BLaER1 (cell line): ENCODE results near the gene POU5F1.
"Not testable (repeated sequence)": the region's sequence is repeated elsewhere in the genome, so short reads cannot be mapped to it uniquely, and the experiment has no call there.

Source experiments
- H3K27ac ChIP-seq: shearing (Covaris generic); formaldehyde crosslinking; 2 replicates; pipeline ENCODE4 v1.8.1; 2022
- H3K27me3 ChIP-seq: shearing (Covaris generic); formaldehyde crosslinking; 2 replicates; pipeline ENCODE4 v1.8.1; 2022
- H3K36me3 ChIP-seq: shearing (Covaris generic); formaldehyde crosslinking; 2 replicates; pipeline ENCODE4 v1.8.1; 2022
- H3K4me1 ChIP-seq: shearing (Covaris generic); formaldehyde crosslinking; 2 replicates; pipeline ENCODE4 v1.8.1; 2022
- H3K4me2 ChIP-seq: shearing (Covaris generic); formaldehyde crosslinking; 2 replicates; pipeline ENCODE4 v1.8.1; 2022
- H3K4me3 ChIP-seq: shearing (Covaris generic); formaldehyde crosslinking; 2 replicates; pipeline ENCODE4 v1.8.1; 2022
- H3K9ac ChIP-seq: shearing (Covaris generic); formaldehyde crosslinking; 2 replicates; pipeline ENCODE4 v1.8.1; 2022
- H3K9me3 ChIP-seq: shearing (Covaris generic); formaldehyde crosslinking; 2 replicates; pipeline ENCODE4 v1.8.1; 2022
- H4K20me1 ChIP-seq: shearing (Covaris generic); formaldehyde crosslinking; 2 replicates; pipeline ENCODE4 v1.8.1; 2022
- Cebpa-rat ChIP-seq: shearing (Covaris generic); IDR thresholded peaks from 2 replicates; pipeline ENCODE4 v1.8.1; 2022

The POU5F1 gene

DNA sequence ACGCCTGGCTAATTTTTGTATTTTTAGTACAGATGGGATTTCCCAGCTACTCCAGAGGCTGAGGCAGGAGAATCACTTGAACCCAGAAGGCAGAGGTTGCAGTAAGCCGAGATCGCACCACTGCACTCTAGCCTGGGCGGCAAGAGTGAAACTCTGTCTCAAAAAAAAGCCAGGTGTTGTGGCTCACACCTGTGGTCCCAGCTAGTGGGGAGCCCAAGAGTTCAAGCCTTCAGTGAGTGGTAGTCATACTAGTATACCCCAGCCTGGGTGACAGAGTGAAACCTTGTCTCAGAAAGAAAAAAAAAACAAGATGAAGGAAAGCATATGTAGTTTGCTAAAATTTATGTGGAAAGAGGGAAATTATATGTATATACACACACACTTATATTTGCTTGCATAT is 20.0 kb upstream of the POU5F1 start:
- Histone ChIP-seq H4K20me1 (0 out of 2 replicates have a peak, but pooled peaks cover 10% of the 10 kb centered on the region), H3K27me3 (no peaks in the 10 kb centered on the region), H3K9me3 (no peaks in the 10 kb centered on the region), H3K9ac (no peak overlapping the region), H3K4me1 (peaks cover 10% of the 10 kb centered on the region; the same call in 1 of the 2 replicates), H3K27ac (no peak overlapping the region), H3K36me3 (0 out of 2 replicates have a peak, but pooled peaks cover 5% of the 10 kb centered on the region), H3K4me3 (no peak overlapping the region), H3K4me2 (no peak overlapping the region)
- TF ChIP-seq Cebpa-rat, result no peak

DNA sequence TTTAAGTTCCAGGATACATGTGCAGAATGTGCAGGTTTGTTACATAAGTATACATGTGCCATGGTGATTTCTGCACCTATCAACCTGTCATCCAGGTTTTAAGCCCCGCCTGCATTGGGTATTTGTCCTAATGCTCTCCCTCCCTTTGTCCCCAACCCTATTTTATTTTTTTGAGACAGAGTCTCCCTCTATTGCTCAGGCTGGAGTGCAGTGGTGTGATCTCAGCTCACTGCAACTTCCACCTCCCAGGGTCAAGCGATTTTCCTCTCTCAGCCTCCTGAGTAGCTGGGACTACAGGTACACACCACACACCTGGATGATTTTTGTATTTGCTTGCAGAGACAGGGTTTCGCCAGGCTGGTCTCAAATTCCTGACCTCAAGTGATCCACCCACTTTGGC is 18.7 kb upstream of the POU5F1 start:
- not testable (repeated sequence) for H3K9me3 ChIP-seq, H3K4me1 ChIP-seq, H3K4me3 ChIP-seq, H4K20me1 ChIP-seq, H3K27ac ChIP-seq, H3K9ac ChIP-seq, H3K36me3 ChIP-seq, H3K27me3 ChIP-seq, H3K4me2 ChIP-seq

DNA sequence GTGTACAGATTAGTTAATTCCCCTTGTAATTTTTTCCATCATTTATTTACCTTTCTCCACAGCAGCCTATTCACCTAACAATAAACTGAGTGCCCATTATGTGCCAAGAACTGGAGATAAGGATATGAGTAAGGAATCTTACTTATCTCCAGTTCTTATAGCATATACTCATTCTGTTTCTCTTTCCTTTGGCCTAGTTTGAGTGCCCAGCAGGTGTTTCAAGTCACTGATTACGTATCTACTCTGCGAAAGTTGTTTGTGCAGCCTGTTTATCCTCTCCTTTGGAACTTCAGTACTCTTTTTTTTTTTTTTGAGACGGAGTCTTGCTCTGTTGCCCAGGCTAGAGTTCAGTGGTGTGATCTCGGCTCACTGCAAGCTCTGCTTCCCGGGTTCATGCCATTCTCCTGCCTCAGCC is 17.3 kb upstream of the POU5F1 start:
- H3K36me3 ChIP-seq, result no peaks in the 10 kb centered on the region
- H3K27ac ChIP-seq, result no peak overlapping the region

DNA sequence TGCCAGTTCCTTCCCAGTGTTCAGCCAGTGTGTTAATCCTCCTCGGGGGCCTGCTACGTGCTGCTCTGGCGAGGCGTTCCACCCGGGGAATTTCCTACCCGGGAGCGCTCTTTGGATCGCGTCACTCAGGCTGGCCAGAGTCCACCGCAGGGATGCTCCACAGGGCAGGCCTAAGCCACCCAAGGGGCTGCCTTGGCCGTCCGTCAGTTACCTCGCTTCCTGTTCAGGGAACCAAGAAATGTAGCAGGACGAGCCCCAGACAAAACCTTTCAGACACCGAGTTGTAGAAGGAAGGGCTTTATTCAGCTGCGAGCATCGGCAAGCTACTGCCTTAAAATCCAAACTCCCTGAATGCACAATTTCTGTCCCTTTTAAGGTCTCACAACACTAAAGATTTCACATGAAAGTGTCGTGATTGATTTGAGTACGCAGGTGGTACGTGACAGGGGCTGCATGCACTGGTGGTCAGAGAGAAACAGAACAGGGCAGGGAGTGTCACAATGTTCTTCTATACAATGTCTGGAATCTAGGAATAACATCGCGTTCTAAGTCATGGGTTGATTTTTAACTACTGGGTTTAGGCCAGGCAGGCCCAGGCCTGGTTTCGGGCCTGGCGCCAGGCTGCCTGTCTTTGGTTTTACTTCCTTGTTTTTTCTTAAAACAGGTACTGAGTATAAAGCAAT is 15.7 kb upstream of the POU5F1 start:
- Histone ChIP-seq H3K27ac (no peak overlapping the region), H3K9ac (no peak overlapping the region), H4K20me1 (no peaks in the 10 kb centered on the region), H3K36me3 (no peaks in the 10 kb centered on the region), H3K27me3 (no peaks in the 10 kb centered on the region), H3K4me3 (no peak overlapping the region), H3K4me1 (no peaks in the 10 kb centered on the region), H3K4me2 (no peak overlapping the region), H3K9me3 (no peaks in the 10 kb centered on the region)
- no peak for TF ChIP-seq Cebpa-rat

More for the DNA sequence above, 17.3 kb upstream of the POU5F1 start:
- Histone ChIP-seq H3K4me1 (no peaks in the 10 kb centered on the region), H3K9me3 (no peaks in the 10 kb centered on the region), H3K27me3 (no peaks in the 10 kb centered on the region), H3K4me3 (no peak overlapping the region), H3K4me2 (no peak overlapping the region), H3K9ac (no peak overlapping the region), H4K20me1 (no peaks in the 10 kb centered on the region)
- TF ChIP-seq Cebpa-rat, result no peak

DNA sequence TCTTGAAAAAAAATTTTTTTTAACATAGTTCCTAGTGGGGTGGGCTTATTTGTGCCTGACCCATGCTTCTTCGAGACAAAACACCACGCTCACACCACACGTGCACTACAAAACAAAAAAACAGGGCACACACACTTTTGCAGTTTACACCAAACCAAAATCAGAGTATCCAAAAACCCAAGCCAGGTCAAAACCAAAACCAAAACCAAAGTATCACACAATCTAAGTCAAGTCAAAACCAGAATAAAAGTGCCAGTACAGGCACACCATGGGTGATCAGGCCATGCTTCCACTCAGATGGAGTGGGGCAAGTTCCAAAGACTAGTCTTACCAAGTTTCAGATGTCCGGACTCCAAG is 15.2 kb upstream of the POU5F1 start:
- H3K36me3 ChIP-seq, H3K9ac ChIP-seq, H3K27me3 ChIP-seq, H3K4me2 ChIP-seq, H3K9me3 ChIP-seq, H3K4me1 ChIP-seq, H4K20me1 ChIP-seq, H3K27ac ChIP-seq, H3K4me3 ChIP-seq: not testable (repeated sequence)

GRCh38 chr6:31183859-31184258 is 13.4 kb upstream of the POU5F1 start:
- H4K20me1 ChIP-seq, H3K27ac ChIP-seq, H3K27me3 ChIP-seq, H3K4me2 ChIP-seq, H3K9ac ChIP-seq, H3K9me3 ChIP-seq, H3K36me3 ChIP-seq, H3K4me1 ChIP-seq, H3K4me3 ChIP-seq: not testable (repeated sequence)

- H3K4me3 ChIP-seq, H3K4me2 ChIP-seq, H3K27me3 ChIP-seq, H3K9me3 ChIP-seq, H3K4me1 ChIP-seq, H3K27ac ChIP-seq, H3K9ac ChIP-seq, H4K20me1 ChIP-seq, H3K36me3 ChIP-seq: not testable (repeated sequence)
These were observed 12.8 kb upstream of the POU5F1 start for GRCh38 chr6:31183287-31183686.

DNA sequence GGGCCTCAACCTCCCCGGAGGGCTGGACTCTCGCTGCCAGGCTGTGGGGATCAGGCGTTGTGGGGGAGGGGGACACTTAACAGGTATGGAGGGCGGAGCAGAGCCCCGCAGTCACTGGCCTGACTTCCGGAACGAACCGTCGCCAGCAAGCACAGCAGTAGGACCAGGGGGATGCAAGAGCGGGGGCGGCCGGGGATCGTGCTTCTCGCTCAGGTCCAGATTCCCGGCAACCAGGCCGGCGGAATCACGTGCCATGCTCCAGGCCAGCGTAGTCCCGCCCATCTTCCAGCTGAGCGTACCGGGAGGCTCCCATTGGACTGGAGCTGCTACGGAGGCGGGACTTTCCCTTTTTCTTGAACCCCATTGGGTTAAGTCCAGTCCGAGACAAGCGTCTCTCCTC is 10.0 kb upstream of the POU5F1 start:
- Histone ChIP-seq H3K27ac (no peak overlapping the region), H3K4me3 (no peak overlapping the region), H3K9me3 (0 out of 2 replicates have a peak, but pooled peaks cover 3% of the 10 kb centered on the region), H3K36me3 (no peaks in the 10 kb centered on the region), H3K4me1 (no peaks in the 10 kb centered on the region), H3K4me2 (no peak overlapping the region), H4K20me1 (no peaks in the 10 kb centered on the region), H3K27me3 (no peaks in the 10 kb centered on the region), H3K9ac (no peak overlapping the region)
- TF ChIP-seq Cebpa-rat, result no peak

GRCh38 chr6:31179896-31180295 is 9.4 kb upstream of the POU5F1 start:
- Histone ChIP-seq H3K4me2 (no peak overlapping the region), H3K27ac (no peak overlapping the region), H3K27me3 (no peaks in the 10 kb centered on the region), H3K36me3 (no peaks in the 10 kb centered on the region), H3K9me3 (0 out of 2 replicates have a peak, but pooled peaks cover 3% of the 10 kb centered on the region), H3K9ac (no peak overlapping the region), H3K4me3 (no peak overlapping the region), H3K4me1 (no peaks in the 10 kb centered on the region), H4K20me1 (no peaks in the 10 kb centered on the region)
- TF ChIP-seq Cebpa-rat, result no peak

GRCh38 chr6:31179042-31179386 is 8.5 kb upstream of the POU5F1 start:
- H3K27ac ChIP-seq, result no peak overlapping the region
- no peak for TF ChIP-seq Cebpa-rat
- H3K4me2 ChIP-seq, result no peak overlapping the region
- H3K9me3 ChIP-seq, result 0 out of 2 replicates have a peak, but pooled peaks cover 3% of the 10 kb centered on the region
- H4K20me1 ChIP-seq, result no peaks in the 10 kb centered on the region
- no peaks in the 10 kb centered on the region for H3K36me3 ChIP-seq
- no peak overlapping the region for H3K9ac ChIP-seq
- H3K27me3 ChIP-seq, result no peaks in the 10 kb centered on the region
- H3K4me1 ChIP-seq, result no peaks in the 10 kb centered on the region
- no peak overlapping the region for H3K4me3 ChIP-seq
